Retinal pigment epithelial cell (primary cell): ENCODE data around the gene PPP2R5A.

Source experiments
- DNase-seq: peaks from one replicate; pipeline ENCODE4 v3.0.0-alpha.2; 2010; ENCODE audit warnings: low read depth
- H3K4me3 ChIP-seq: 2 replicates; pipeline ENCODE4 v1.5.1; 2011; ENCODE audit warnings: mild to moderate bottlenecking, low read length, control low read depth, moderate library complexity
- TF ChIP-seq, protein P1 (sequence below): conservative IDR thresholded peaks from 2 replicates; pipeline ENCODE4 v1.5.1; 2011; ENCODE audit warnings: low read depth, low read length, control low read depth, inconsistent platforms

The PPP2R5A gene

GRCh38 chr1:212402666-212403321 is 117.6 kb downstream of the PPP2R5A start:
- DNase-seq, result no peak
- TF ChIP-seq, protein P1, sequence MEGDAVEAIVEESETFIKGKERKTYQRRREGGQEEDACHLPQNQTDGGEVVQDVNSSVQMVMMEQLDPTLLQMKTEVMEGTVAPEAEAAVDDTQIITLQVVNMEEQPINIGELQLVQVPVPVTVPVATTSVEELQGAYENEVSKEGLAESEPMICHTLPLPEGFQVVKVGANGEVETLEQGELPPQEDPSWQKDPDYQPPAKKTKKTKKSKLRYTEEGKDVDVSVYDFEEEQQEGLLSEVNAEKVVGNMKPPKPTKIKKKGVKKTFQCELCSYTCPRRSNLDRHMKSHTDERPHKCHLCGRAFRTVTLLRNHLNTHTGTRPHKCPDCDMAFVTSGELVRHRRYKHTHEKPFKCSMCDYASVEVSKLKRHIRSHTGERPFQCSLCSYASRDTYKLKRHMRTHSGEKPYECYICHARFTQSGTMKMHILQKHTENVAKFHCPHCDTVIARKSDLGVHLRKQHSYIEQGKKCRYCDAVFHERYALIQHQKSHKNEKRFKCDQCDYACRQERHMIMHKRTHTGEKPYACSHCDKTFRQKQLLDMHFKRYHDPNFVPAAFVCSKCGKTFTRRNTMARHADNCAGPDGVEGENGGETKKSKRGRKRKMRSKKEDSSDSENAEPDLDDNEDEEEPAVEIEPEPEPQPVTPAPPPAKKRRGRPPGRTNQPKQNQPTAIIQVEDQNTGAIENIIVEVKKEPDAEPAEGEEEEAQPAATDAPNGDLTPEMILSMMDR, result no peak
- no peak overlapping the region for H3K4me3 ChIP-seq

- H3K4me3 ChIP-seq, result no peak overlapping the region
- TF ChIP-seq, protein P1, result no peak
- DNase-seq, result no peak
Measured at GRCh38 chr1:212410231-212410820, 125.1 kb downstream of the PPP2R5A start.
